AG20443 (cell line): Measurements from ENCODE around the gene CCDC83.
"Not testable (repeated sequence)": the region's sequence is repeated elsewhere in the genome, so short reads cannot be mapped to it uniquely, and the experiment has no call there.

Experiments
- DNase-seq: peaks from one replicate; pipeline ENCODE4 v3.0.0; 2012; ENCODE audit warnings: low spot score, mixed read lengths

Gene CCDC83

GRCh38 chr11:85835729-85836128 is 19.5 kb upstream of the CCDC83 start:
- DNase-seq = no peak

GRCh38 chr11:85840932-85841331 is 14.3 kb upstream of the CCDC83 start:
- DNase-seq = not testable (repeated sequence)

- no peak for DNase-seq
These were observed 11.3 kb upstream of the CCDC83 start for GRCh38 chr11:85843929-85844328.

- DNase-seq = peak; percentile 27
These were observed 10.6 kb upstream of the CCDC83 start for GRCh38 chr11:85844439-85845123.

- DNase-seq = peak; percentile 11
These were observed 10.0 kb upstream of the CCDC83 start for GRCh38 chr11:85845124-85845631.

- DNase-seq = no peak
These were observed 7.7 kb upstream of the CCDC83 start for GRCh38 chr11:85847436-85847835.

GRCh38 chr11:85848006-85848405 is 7.2 kb upstream of the CCDC83 start:
- DNase-seq = no peak

GRCh38 chr11:85848556-85848955 is 6.6 kb upstream of the CCDC83 start:
- DNase-seq = no peak

GRCh38 chr11:85852754-85853153 is 2.4 kb upstream of the CCDC83 start:
- DNase-seq = not testable (repeated sequence)

- not testable (repeated sequence) for DNase-seq
These were observed 1.6 kb upstream of the CCDC83 start for GRCh38 chr11:85853541-85853940.

GRCh38 chr11:85854212-85854556 is 999 bp upstream of the CCDC83 start:
- no peak for DNase-seq

- peak; percentile 97 for DNase-seq
These were observed 434 bp upstream of the CCDC83 start for GRCh38 chr11:85854557-85855340.

GRCh38 chr11:85857098-85857497 is 1.9 kb downstream of the CCDC83 start:
- DNase-seq = no peak

GRCh38 chr11:85859541-85859940 is 4.4 kb downstream of the CCDC83 start:
- DNase-seq = not testable (repeated sequence)

- DNase-seq = no peak
These were observed 8.7 kb downstream of the CCDC83 start for GRCh38 chr11:85863855-85864254.

- no peak for DNase-seq
These were observed 11.1 kb downstream of the CCDC83 start for GRCh38 chr11:85866137-85866827.

- peak; percentile 51 for DNase-seq
These were observed 12.6 kb downstream of the CCDC83 start for GRCh38 chr11:85867751-85868150.

GRCh38 chr11:85869781-85870180 is 14.6 kb downstream of the CCDC83 start:
- DNase-seq = no peak

- no peak for DNase-seq
These were observed 19.1 kb downstream of the CCDC83 start for GRCh38 chr11:85874265-85874664.

GRCh38 chr11:85875505-85875904 is 20.3 kb downstream of the CCDC83 start:
- DNase-seq = peak; percentile 43

GRCh38 chr11:85884581-85885021 is 29.4 kb downstream of the CCDC83 start:
- no peak for DNase-seq
